ENCODE results near the gene PRSS21. TPM values are rescaled to one million over a fixed set of nuclear protein-coding genes. Genes with fewer than 3 reads are reported as not detected.

PRSS21 gene
- total RNA-seq, 1 donor from 2014 or later: 1.0 TPM

DNA sequence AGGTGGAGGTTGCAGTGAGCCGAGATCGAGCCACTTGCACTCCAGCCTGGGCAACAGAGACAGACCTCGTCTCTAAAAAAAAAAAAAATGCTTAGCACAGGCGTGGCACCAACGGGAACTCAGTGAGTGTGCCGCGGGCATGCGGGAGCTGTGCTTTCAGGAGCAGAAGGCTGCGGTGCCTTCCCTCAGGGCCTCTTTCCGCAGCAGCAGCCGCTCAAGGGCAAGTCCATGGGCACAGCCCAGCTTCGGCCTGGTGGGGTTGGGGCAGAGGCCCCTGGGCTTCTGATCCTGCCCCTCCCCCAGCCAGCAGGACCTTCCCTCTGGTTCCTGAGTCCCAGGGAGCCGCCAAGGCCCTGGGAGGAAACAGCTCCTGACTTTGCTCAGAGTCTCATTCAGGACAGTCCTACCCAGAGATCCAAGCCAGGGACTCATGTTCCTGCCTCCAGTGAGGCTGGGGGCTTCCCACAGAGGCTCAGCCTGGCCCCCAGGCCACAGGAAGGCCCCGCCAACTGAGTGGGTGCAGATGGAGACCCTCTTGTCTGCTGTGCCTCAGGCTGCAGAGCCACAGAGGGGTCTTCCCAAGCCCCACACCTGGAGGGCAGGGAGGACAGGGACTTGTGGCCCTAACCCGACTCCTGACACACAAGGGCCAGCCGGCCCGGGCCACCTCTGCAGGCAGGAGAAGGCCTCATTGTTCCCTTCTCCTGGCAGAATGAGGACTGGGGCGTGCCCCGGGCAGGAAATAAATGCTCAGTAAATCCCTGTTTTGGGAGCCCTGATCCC, 9.7 kb downstream of the PRSS21 start:
- no peak for DNase-seq

DNA sequence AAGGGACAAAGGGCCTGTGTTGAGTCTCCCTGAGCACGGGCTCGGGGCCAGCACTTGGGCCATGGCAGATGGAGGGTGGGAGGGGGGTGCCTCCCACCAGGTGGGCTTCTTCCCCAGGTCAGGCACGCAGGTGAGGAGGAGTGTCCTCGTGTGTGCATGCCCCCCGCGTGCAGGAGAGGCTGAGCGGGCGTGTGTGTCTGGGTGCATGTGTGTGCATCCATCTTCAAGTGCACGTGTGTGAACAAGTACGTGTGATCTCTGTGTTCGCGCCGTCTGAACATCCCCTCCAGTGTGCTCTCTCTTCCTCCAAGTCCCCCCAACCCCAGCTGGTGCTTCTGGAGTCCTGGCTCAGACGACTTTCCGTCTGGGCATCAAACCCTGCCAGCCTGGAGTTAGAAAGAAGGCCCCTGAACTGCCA, 10.3 kb downstream of the PRSS21 start:
- no peak for DNase-seq

DNA sequence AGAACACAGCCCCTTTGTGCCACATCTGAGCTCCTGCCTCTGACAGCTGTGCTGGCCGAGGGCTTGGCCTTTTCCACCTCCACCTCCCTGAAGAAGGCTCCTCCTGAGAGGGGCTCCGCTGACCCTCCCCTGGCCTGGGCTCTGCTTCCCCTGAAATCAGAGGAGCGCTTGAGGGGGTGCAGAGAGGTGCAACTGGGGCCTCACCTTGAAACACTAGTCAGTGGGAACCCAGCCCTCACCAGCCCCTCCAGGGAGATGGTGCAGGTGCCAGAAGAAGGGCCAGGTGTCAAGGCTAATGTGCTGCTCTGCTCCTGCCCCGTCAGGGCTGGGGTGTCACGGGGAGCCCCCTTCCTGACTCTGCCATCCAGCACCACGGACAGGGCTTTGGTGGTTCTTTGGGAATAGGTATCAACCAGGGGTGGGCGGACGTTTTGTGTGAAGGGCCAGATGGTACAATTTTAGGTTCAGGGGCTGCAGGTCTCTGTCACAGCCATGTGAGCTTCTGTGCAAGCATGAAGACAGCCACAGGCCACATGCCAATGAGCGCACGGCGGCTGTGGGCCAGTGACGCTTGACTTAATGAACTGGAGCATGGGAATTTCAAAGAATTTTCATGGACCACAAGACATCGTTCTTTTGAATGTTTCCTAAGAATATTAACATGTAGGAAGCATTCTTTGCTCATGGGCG, 10.9 kb downstream of the PRSS21 start:
- no peak for DNase-seq

DNA sequence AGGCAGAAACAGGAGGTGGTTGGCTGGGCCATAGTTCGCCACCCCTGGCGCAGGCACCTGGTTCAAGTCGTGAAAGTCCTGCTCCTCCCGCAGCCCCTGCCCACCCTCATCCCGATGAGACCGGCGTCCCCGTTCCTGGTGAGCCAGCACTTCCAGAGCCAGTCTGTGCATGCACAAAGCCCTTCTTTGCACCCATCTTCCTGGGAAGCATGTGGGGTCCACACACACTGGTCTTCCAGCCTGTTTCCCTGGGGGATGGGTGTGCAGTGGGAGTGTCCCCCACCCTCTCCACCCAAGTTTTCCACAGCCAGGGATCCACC, 11.4 kb downstream of the PRSS21 start:
- no peak for DNase-seq

DNA sequence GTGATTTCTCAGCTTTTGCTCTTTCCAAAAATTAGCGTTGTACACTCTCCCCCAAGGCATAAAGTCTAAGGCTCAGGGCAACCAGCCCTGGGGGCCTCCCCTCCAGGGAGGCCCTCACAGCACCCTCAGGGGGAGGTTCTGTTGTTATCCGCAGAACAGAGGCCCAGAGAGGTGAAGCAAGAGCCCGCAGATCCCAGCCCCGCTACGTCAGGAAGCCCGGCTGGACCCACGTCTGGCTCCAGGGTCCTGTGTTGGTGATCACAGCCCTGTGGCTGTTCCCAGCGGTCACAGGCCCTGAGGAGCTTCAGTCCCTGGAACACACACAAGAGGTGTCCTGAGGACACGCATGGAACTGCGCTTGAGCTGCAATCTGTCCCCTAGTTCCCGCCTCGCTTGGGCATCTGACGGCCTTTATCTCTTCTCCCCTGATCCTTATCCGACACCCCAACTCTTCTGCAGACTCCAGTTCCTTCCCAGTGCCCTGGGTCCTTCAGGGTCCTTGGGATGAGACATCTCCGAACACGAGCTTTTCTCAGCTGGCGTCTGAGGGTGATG, 11.9 kb downstream of the PRSS21 start:
- no peak for DNase-seq

DNA sequence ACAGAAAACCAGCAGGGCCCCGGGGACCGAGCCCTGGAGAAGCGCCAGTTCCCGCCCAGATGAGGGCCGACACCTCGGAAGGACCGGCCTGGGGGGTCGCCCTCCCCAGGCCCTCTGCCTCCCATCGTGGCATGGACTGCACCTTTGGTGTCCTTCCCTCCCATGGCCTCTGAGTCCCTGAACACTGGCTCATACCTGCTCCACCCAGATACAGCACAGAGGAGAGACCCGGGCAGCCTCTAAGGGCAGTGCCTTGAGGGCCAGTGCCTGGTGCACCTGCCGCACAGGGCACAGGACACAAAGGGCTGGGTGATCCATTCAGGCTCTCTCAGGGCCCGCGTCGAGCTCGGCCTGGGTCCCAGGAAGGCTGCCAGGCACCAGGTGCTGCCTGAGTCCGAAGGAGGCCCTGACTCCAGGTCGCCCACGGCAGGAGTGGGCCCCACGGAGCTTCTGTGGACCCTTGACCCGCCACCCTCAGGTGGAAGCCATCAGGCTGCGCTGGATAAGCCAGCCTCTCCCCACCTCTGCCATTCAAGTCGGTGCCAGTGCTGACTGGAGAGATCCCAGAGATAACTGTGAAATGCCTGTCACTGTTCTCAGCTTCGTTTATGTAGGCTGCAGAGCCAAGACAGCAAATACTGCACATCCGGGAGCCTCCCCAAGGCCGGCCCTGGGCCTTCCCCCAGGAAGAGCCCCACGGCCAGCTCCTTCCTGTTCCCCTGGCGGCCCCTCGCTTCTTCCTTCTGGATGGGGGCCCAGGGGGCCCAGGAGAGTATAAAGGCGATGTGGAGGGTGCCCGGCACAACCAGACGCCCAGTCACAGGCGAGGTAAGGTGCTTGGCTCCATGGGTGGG, 12.7 kb downstream of the PRSS21 start, which contains the start of gene ZG16B:
Gene ZG16B (plus strand): TSS at position 803 of the 854 bp plus-strand sequence. CDS start 139 bp downstream, outside the sequence.
- peak; percentile 24 for DNase-seq

DNA sequence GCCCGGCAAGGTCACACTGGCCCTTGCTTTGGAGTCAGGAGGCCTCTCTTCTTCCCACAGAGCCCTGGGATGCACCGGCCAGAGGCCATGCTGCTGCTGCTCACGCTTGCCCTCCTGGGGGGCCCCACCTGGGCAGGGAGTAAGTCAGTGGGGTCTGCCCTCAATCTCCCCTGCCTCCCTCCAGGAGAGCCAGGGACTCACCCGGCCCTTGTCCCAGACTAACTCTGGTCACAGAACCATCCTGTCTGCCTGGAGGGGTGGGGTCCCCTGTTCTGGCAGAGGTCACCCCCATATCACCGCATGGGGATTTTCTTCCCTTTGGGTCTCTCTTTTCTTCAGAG, 13.3 kb downstream of the PRSS21 start:
- DNase-seq: no peak

DNA sequence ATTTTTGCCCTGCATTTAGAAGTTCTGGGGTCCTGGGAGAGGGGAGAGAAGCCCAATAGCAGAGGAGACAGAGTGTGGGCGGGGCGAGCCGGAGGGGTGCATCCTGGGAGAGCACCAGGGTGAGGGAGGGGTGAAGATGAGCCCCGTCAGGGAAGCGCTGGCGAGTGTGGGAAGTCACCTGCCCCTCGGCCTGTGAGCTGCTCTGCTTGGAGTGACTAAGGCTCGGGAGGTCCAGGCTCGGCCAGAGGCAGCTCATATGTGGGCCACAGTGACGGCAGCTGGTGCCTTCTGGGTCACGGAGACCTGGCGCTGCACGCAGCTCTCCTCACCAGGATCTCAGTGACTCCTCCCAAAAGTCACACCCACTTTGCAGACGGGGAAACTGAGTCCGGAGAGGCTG, 14.2 kb downstream of the PRSS21 start:
- DNase-seq: no peak

DNA sequence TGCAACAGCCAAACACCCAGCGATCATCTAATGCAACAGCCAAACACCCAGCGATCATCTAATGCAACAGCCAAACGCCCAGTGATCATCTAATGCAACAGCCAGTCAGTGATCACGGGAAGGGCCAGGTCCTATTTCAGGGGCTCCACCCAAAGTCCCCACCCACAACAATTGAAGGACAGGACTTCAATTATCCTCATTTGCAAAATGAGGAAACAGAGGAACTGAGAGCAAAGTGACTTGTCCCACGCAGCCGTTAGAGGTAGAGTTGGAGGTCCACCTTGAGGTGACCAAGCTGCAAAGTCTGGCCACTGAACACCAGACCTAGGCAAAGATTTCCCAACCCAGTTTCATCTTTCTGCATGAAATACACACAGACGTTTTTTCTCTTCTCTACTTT, 16.7 kb downstream of the PRSS21 start:
- DNase-seq: no peak

DNA sequence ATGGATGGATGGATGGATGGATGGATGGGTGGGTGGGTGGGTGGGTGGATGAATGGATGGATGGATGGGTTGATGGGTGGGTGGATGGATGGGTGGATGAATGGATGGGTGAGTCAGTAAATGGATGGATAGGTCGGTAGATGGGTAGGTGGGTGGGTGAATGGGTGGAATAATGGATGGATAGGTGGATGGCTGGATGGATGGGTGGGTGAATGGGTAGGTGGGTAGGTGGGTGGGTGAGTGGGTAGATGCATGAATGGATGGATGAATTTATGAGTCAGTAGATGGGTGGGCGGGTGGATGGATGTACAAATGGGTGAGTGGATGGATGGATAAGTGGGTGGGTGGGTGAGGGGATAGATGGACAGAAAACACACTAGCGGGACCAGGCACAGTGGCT, 17.9 kb downstream of the PRSS21 start:
- DNase-seq: no peak

DNA sequence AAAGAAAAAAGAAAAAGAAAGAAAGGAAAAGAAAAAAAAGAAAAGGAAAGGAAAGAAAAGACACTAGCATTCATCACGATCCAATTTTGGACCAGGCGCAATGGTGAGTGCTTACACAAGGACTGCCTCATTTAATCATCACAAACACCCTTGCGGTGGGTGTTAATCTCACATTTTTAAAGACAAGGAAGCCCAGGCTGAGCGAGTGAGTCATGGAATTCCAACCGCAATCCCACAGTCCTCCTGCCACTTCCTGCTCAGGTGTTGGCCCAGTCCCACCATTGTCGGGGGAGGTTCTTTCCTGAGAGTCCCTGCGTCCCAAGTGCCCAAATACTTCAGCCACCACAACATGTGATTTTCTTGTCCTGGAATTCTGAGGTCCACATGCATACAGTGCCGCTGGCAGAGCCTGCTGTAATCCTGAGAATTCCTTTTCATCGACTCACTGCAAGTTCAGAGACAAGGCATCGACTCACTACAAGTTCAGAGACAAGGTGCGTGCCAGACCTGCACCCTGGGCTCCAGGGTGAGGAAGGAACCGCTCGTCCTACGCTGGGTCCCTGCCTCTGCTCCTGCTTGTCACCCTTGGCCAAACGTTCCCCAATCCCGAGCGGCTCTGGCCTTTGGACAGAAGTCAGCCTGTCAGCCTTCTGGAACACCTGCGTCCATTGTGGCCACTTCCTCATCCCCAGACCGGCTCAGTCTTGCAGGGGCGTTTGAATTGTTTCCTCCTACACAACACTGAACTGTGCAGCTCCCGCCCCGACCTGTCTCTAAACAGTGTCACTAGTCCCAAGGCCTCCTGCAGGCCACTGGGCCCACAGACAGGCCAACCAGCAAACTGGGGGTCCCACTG, 18.8 kb downstream of the PRSS21 start:
- peak; percentile 83 for DNase-seq

DNA sequence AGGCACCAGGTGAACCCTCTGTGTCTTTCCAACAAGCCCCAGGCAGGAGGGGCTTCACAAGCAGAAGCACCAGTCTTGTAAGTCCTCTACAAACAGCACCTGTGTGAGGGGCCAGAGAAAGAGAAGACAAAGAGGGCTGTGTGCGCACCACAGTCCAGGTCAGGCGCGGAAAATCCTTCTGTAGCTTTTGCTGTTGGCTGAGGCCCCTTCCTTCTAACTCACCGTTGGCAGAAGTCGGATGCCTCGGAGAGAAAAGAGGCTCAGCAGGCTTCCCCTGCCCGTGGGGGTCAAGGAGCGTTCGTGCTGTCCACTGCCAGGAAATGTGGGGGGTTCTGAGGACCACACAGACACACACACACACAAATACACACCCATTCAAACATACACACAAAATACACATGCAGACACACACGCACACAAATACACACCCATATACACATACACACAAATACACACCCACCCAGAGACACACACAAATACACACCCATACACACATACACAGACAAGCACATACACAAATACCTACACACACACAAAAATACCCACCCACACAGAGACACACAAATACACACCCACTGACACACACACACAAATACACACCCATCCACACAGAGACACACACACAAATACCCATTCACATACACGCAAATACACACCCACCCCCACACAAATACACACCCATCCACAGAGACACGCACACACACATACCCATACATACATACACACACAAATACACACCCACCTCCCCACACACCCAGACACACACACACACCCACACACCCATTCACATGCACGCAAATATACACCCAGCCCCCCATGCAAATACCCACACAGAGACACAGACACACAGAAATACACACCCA, 19.8 kb downstream of the PRSS21 start:
- DNase-seq: no peak

DNA sequence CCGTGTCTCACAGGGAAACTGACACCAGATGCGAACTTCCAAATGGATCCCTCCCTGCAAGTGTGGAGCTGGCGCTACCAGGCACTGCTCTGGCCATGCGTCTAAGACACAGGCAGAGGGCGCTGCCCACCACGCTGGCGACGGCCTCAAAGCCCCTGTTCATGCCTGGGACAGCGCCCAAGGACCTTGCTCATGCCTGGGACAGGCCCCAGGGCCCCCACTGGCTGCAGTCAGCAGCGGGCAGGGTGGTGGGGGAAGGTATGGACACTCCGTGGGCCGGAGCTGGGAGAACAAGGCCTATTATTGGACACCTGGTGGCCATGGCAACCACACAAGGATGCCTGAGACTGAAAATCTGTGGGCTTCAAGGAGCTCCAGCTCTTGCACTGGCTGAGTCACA, 21.9 kb downstream of the PRSS21 start:
- peak; percentile 91 for DNase-seq

DNA sequence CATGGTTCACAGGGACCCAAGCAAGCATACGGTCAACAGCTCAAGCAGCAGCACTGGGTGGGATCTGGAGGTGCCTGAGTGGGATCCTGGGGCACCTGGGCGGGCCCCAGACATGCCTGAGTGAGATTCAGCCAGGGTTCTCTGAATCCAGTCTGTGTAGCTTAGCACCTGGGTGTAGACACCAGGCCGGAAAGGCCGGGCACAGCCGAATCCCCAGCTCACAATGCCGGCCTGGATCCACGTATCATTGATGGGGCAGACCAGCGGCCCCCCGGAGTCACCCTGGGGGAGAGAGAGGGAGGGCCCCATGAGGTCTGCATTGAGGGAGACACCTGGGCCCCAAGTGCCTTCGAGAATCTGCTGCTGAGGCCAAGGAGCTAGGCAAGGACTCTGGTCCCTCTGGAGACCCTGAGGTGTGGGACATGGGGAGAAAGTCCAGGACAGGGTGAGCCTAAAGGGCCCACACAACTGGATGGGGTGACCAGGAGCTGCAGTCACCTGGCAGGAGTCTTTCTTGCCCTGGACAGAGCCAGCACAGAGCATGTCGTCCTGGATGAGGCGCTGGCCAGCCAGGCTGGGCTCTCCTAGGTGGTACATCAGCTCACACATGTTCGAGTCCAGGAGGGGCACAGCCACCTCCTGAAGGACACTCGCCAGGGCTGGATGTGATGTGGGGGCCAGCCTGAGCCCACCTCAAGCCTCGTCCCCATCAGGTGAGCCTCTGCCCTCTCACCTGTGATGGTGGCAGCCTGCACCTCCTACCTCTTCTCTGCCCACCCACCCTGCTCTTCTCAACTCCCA, 22.8 kb downstream of the PRSS21 start:
- no peak for DNase-seq

DNA sequence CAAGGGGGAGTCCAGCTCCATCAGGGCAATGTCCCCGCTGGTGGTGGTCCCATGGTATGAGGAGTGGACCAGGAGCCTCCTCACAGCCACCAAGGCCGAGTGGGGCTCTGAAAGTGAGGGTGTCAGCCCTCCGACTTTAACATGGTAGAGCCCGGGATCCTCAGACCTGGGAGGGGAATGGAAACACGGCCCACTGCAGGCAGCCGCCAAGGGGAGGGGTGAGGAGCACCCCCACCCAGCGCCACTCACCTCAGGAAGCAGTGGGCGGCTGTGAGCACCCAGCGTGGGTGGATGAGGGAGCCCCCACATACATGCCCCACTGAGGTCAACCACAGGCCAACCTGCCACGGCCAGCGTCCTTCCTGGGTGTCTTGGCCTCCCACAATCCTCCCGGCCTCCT, 23.9 kb downstream of the PRSS21 start:
- DNase-seq: no peak

DNA sequence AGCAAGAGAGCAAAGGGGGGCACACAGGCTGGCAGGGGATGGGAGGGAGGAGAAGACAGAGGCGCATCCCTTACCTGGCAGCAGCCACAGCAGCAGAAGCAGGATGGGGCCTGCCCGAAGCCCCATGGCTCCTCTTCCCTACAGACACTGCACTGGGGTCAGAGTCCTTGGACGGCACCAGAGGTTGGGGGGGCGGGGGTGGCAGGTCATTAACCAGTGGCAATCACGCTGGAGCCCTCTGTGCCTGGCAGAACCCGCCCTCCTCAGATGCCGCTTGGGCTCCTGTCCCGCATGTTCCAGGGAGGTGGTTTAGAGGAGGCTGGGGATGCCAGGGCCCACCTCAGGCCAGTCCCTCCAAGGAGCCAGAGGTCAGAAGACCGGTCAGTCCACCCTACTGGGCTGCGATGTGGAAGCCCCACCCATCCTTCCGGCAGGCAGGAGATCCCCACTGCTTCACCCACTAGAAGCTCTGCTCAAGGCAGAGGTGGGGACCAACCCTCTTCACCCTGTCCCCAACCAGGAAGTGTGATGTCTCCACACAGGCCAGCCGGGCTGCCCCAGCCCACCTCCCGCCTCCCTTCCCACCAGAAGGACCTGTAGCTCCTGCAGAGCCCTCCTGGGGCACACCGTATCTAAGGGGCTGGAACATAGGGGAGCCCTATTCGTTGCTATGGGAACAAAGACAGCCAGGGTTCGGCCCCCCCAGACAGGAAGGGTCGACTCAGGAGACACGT, 24.7 kb downstream of the PRSS21 start:
- DNase-seq: no peak

DNA sequence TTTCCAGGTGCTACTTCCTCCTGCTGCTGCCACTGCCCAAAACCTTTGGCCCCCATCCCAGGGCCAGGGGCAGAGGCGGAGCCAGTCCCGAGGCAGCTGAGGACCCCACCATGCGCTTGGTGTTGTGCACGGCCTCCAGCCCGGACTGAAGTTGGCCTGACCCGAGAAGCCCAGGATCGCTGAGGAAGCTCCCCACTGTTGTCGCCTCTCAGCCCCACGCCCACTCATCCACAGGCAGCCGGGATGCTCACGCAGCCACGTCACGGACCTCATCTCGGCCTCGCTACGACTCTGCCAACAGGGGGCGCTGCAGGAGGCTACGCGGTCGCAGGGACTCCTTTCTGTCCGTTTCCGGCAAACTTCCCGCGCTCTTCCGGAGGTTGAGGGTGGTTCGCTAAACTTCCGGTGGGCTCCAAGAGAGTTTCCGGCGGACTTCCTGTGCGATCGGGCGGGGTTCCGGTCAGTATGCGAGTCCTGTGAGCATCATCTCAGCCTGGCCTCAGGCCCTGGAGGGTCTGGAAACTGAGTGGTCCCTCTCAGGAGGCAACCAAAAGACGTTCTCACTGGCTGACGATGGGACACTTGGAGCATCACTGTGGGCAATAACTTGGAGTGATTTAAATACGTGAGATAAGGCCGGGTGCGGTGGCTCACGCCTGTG, 25.4 kb downstream of the PRSS21 start:
- peak; percentile 53 for DNase-seq

DNA sequence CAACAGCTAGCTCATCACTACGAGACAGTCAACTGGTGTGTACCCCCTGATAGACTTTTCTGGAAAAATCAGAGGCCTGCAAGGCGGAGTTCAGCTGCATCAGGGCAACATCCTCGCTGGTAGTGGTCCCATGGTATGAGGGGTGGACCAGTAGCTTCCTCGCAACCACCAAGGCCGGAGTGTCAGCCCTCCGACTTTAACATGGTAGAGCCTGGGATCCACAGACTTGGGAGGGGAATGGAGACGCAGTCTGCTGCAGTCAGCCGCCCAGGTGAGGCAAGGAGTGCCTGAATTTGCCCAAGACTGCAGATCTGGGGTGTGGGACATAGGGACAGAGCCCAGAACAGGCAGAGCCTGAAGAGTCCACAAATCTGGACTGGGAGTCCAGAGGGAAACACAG, 26.5 kb downstream of the PRSS21 start:
- no peak for DNase-seq

DNA sequence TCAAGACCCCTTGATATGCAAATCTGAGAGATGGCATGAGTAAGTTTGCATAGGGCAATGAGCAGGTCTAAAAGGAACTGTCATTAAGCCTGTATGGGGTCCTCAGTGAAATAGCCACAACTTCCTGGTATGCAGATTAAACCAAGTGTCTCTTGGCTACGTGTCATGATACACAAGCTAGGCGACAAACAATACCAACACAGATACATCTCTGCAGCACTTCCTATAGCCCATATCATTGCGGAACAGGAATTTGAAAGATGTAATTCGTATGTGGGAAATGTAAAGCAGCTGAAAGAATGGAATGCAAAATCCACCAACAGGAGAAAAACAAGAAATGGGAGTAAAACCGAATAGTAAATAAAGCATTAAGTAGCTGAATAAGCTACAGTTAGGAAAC, 28.1 kb downstream of the PRSS21 start:
- no peak for DNase-seq
